ENCODE results near the gene NCOA4. TPM values are rescaled to one million over a fixed set of nuclear protein-coding genes. Genes with fewer than 3 reads are reported as not detected.
A peak's percentile ranks its signal among the peaks of the same experiment; 100 is the strongest.
"Not testable (repeated sequence)": the region's sequence is repeated elsewhere in the genome, so short reads cannot be mapped to it uniquely, and the experiment has no call there.

Gene NCOA4
- total RNA-seq = 100 to 1,000 TPM in 1 of 2 donors, 10 to 100 TPM in 1; 90.0 to 128 TPM

GRCh38 chr10:46030091-46030937, at the start of gene NCOA4:
TSS of gene NCOA4 (minus strand) at chr10:46030623. CDS start at chr10:46016680, 13,943 bp downstream.
- peak within 1 kb of the TSS; percentile 99 for H3K27ac Mint-ChIP-seq
- H3K9me3 Mint-ChIP-seq = no peaks in the 10 kb centered on the region
- H3K36me3 Mint-ChIP-seq = peaks cover 6 to 10% of the 10 kb centered on the region in 2 donors
- DNase-seq (ENCODE audit: low spot score in 2 of 2) (peak; percentile 91 to 96), ATAC-seq (peak; percentile 96 to 99)

DNA sequence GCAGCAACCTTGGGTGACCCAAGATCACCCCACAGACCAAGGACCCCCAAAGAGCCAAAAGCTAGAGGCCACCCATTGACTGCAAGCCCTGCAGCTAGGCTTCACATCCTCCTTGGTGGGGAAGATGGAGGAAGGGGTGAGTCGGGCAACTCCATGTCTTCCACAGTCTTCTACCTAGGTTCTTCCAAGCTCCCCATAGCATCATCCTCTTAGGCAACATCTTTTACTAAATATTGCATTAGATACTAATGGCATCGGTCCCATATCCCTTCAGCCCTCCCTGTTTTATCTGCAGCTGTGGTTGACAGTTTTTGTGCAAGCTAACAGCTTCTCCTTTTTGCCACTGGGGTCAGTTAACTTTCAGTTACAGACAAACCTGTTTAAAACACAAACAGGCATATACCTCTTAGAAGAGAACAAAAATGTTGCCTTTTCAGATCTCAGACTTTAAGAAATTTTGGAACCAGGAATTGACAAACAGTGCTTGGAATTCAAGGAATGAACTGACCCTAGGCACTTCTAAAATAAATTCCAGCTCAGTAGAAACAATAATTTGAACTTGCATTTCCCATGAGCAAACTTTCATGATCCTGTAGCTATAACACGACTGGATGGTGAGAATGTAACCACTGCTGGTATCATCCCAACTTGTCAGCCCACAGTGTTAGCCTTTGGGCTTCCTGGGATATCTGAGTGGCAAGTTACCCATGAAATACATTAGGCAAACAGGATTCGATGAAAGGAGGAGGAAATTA, 49.6 kb upstream of the NCOA4 start:
- ATAC-seq (no peak), DNase-seq (ENCODE audit: low spot score in 2 of 2) (no peak)
- Mint-ChIP-seq H3K9me3 (no peaks in the 10 kb centered on the region), H3K27ac (no peak overlapping the region), H3K36me3 (no peaks in the 10 kb centered on the region)

DNA sequence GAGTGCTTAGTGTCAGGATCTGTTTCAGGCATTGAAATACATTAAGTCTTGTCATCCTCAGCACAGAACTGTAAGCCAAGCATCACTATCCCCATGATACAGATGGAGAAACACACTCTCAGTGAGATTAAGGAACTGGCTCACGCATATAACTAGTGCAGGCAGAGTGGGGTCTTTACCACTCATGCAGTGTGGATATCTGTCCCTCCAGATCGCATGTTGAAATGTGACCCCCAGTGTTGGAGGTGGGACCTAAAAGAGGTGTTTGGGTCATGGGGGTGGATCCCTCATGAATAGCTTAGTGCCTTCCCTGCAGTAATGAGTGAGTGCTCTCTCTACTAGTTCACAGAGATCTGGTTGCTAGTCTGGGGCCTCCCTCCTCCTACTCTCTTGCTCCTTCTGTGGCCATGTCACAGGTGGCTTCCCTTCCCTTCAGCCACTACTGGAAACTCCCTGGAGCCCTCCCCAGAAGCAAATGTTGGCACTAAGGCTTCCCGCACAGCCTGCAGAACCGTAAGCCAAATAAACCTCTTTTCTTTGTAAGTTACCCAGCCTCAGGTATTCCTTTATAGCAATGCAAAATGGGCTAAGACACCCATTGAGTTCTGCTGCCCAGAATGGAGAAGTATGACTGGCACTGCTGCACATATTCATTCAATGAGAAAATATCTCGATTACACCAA, 47.4 kb upstream of the NCOA4 start:
- Mint-ChIP-seq H3K9me3 (no peaks in the 10 kb centered on the region), H3K36me3 (no peaks in the 10 kb centered on the region), H3K27ac (peak overlapping the region in 1 of 2 donors; percentile 15)
- ATAC-seq = no peak
- DNase-seq (ENCODE audit: low spot score in 2 of 2) = no peak

DNA sequence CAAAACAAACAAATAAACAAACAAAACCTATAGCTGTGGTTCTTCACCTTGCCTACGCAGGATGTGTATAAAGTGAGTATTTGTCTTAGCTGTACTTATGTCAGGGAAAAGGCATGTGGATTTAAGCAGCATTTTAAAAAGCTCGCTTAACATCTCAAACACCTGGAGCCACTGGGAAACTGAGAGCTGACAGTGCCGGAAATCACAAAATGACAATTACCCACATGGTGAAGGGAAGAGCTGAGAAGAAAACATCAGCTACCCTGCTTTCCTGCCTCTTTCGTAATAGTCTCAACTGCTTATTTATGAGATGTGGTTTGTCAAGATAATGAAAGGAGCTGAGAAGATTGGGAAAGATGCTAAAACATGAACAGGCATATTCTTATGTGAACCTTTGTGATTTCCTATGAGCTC, 46.7 kb upstream of the NCOA4 start:
- Mint-ChIP-seq H3K27ac (peak overlapping the region in 1 of 2 donors; percentile 15), H3K36me3 (no peaks in the 10 kb centered on the region)

DNA sequence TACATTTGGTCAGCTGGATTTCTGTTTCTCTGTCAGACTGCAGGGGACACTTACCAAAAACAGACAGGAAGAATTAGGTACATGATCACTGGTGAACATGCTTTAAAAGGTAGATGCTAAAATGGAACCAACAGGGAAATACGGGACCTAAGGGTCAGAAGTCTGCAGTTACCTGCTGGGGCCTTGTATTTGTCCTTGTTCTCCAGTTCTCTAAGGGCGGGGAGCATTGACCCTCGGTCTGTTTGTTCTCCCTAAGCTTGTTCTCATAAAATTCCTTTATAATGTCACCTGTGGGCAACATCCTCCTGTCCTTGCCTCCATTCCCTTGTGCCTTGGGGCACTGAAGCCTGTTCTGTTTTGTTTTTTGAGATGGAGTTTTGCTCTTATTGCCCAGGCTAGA, 45.4 kb upstream of the NCOA4 start:
- DNase-seq (ENCODE audit: low spot score in 2 of 2) (no peak), ATAC-seq (no peak)
- H3K36me3 Mint-ChIP-seq = no peaks in the 10 kb centered on the region
- no peak overlapping the region for H3K27ac Mint-ChIP-seq
- no peaks in the 10 kb centered on the region for H3K9me3 Mint-ChIP-seq

More for the DNA sequence above, 46.7 kb upstream of the NCOA4 start:
- ATAC-seq (no peak), DNase-seq (ENCODE audit: low spot score in 2 of 2) (no peak)
- no peaks in the 10 kb centered on the region for H3K9me3 Mint-ChIP-seq

DNA sequence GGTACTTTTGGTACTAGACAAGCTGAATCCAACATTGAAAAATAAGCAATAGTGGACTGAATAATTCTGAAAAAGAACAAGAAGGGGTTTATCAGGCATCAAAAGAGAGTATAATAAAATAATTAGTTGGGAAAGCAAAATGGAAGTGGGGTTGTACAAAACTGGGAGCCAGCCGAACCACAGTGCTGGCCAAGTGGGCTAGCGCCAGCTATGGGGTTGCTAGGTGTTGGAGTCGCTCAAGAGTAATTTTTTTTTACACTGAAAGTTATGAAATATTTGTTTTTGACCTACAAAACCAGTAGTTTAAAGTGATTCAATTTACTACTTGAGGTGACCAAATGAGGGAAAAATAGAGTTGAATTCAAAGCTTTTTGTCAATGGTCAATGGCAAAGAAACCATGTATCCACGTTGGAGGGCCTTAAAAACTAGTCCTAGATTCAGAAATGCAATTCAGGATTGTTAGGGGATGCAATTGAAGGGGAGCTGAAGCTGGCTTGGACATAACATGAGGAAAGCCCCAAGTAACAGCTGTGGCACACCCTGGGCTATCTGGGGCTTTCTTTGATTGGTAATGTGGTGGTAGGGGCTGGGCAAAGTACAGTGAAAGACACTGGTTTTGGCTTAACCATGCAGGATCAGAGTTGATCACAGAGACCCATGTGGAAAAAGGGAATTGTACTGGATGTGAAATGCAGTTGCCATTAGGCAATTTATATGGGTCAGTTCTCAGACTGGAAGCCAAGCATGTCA, 43.9 kb upstream of the NCOA4 start:
- ATAC-seq (no peak), DNase-seq (ENCODE audit: low spot score in 2 of 2) (no peak)
- Mint-ChIP-seq H3K9me3 (no peaks in the 10 kb centered on the region), H3K36me3 (no peaks in the 10 kb centered on the region), H3K27ac (no peak overlapping the region)

GRCh38 chr10:46073564-46073963, 43.1 kb upstream of the NCOA4 start:
- ATAC-seq = no peak
- DNase-seq (ENCODE audit: low spot score in 2 of 2) = no peak

GRCh38 chr10:46070749-46071148, 40.3 kb upstream of the NCOA4 start:
- H3K27ac Mint-ChIP-seq = no peak overlapping the region
- DNase-seq (ENCODE audit: low spot score in 2 of 2) = no peak

More at GRCh38 chr10:46073564-46073963, 43.1 kb upstream of the NCOA4 start:
- Mint-ChIP-seq H3K36me3 (no peaks in the 10 kb centered on the region), H3K27ac (no peak overlapping the region), H3K9me3 (peaks cover 0 to 4% of the 10 kb centered on the region in 2 donors)

DNA sequence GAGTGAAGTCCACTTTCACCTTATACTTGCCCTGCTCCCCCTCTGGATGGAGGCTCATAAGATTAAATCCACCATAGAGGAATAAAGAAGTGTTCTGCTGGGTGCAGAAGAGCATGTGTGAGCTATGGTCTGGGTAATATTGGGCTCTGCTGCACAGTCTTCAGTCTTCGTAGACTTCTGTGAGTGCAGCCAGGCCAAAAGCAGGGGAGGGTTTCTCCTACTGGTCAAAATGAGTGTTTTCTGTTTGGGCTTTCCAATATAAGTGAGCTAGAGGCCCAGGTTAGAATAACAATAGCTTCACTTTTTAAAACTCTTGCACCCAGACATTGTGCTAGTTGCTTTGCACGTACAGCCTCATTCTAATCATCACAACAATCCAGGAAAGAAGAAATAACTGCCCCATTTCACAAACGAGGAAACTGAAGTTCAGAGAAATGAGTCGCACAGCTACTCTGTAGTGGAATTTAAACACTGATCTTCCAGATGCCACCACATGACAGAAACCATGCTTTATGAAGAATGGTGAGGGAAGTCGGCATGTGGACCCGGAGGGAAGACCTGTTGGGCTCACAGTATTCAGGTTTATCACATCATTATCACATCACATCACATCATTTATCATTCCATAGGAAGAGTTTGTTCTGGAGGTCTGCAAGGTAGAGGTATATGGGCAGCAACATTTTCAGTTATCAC, 39.5 kb upstream of the NCOA4 start:
- no peak overlapping the region for H3K27ac Mint-ChIP-seq

More at GRCh38 chr10:46070749-46071148, 40.3 kb upstream of the NCOA4 start:
- Mint-ChIP-seq H3K9me3 (peaks cover 0 to 4% of the 10 kb centered on the region in 2 donors), H3K36me3 (no peaks in the 10 kb centered on the region)
- ATAC-seq = no peak

DNA sequence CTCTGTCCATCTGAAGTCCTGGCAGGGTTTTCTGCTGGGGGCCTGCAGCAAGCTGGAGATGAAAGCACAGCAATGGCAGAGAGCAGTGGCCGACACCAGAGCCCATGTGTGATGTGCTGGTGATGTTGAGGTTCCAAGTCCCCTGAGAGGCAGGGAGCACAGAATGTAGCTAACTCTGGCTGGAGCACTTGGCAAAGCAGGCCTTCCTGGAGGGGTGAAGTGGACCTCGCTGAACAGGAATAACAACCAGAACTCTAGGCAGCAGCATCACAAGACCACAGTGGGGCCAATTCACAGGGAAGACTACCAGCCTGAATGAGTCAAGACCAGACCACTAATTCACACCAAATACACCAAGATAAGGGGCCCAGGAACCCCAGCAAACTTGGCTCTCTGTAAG, 38.5 kb upstream of the NCOA4 start:
- no peak for ATAC-seq
- Mint-ChIP-seq H3K36me3 (no peaks in the 10 kb centered on the region), H3K9me3 (peaks cover 0 to 4% of the 10 kb centered on the region in 2 donors)

More for the DNA sequence above, 39.5 kb upstream of the NCOA4 start:
- ATAC-seq = no peak
- Mint-ChIP-seq H3K9me3 (peaks cover 0 to 4% of the 10 kb centered on the region in 2 donors), H3K36me3 (no peaks in the 10 kb centered on the region)
- DNase-seq (ENCODE audit: low spot score in 2 of 2) = no peak

DNA sequence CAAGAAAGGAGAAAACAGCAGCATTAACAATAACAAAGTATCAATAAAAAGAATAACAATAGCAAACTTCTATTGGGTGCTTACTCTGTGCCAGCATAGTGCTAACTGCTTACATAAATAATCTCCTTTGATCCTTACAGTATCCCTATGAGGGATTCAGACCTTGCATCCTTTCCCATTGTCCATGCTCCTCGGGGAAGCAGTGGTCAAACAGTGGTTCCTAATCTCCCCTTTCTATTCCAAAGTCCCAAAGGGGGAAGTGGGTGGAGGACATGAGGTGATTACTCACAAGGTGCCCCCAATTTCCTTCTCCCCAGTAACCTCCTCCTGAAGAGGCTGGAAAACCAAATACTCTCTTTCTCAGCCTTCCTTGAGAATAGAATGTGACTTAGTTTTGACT, 37.7 kb upstream of the NCOA4 start:
- Mint-ChIP-seq H3K27ac (no peak overlapping the region), H3K9me3 (peaks cover 0 to 4% of the 10 kb centered on the region in 2 donors), H3K36me3 (no peaks in the 10 kb centered on the region)
- ATAC-seq (no peak), DNase-seq (ENCODE audit: low spot score in 2 of 2) (no peak)

More for the DNA sequence above, 38.5 kb upstream of the NCOA4 start:
- DNase-seq (ENCODE audit: low spot score in 2 of 2) = no peak
- H3K27ac Mint-ChIP-seq = no peak overlapping the region

DNA sequence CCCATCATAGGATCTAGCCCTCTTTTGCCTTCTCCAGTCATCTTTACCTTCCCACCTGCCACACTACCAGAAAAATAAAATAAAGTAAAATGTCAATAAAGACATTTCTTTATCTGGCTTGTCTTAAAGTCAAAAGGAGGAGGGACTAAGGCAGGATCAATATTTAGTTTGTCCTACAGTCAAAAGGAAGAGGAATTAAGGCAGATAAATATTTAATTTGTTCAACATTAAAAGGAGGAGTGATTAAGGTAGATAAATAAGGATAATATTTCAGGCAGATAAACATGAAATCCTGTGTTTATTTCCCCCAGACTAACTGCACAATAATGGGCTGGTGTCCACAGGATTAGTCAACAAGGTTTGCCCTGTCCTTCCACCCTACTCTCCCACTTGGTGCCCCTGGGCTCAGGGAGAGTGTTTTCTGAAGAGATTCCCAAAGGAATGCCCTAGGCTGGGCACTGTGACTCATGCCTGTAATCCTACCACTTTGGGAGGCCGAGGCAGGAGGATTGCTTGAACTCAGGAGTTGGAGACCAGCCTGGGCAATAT, 33.9 kb upstream of the NCOA4 start:
- peaks cover 0 to 4% of the 10 kb centered on the region in 2 donors for H3K9me3 Mint-ChIP-seq
- H3K27ac Mint-ChIP-seq = no peak overlapping the region
- no peaks in the 10 kb centered on the region for H3K36me3 Mint-ChIP-seq
- ATAC-seq = no peak
- no peak for DNase-seq (ENCODE audit: low spot score in 2 of 2)

DNA sequence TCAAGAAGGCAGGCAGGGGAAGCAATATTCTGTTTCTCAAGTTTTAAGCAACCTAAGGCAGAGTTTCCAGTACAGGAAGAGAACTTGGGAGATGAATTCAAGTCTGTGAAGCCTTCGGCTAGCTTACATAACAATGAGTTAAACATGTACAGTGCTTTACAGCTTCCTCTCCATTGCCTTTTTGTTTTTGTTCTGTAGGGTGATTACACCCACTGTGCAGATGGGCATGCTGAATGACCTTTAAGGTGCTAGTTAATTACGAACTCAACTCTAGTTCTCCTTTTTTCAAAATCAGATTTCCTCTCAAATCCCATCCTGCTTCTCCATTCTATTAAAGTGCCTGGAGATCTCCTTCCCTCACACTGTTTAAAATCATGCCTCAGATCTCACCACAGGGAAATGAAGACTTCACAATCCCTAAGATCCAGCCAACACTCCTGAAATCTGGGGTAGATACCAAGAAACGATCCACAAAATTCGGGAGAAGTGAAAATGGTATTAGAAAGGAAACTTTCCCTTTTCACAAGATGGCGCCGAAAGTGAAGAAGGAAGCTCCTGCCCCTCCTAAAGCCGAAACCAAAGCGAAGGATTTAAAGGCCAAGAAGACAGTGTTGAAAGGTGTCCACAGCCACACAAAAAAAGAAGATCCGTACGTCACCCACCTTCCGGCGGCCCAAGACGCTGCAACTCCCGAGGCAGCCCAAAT, 32.5 kb upstream of the NCOA4 start:
- DNase-seq (ENCODE audit: low spot score in 2 of 2) = no peak
- no peak for ATAC-seq
- Mint-ChIP-seq H3K9me3 (no peaks in the 10 kb centered on the region), H3K27ac (no peak overlapping the region), H3K36me3 (no peaks in the 10 kb centered on the region)

DNA sequence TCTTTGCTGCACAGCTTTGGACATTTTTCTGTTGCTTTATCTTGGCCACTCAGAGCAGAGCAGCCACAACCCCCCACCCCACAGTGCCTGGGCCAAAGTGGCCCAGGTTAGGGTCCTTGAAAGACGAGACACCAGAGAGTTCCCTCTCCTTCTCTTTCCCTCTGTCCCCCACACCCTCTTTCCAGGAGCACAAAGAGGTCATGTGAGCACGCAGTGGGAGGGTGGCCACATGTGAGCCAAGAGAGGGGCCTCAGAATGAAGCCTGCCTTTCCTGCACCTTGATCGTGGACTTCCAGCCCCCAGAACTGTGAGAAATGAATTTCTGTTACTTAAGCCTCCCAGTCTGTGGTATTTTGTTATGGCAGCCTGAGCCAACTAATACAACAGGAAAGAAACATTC, 30.3 kb upstream of the NCOA4 start:
- H3K9me3 Mint-ChIP-seq = peaks cover 7 to 9% of the 10 kb centered on the region in 2 donors
- ATAC-seq = no peak
- no peak overlapping the region for H3K27ac Mint-ChIP-seq
- H3K36me3 Mint-ChIP-seq = peaks cover 8% of the 10 kb centered on the region in 2 donors
- no peak for DNase-seq (ENCODE audit: low spot score in 2 of 2)

DNA sequence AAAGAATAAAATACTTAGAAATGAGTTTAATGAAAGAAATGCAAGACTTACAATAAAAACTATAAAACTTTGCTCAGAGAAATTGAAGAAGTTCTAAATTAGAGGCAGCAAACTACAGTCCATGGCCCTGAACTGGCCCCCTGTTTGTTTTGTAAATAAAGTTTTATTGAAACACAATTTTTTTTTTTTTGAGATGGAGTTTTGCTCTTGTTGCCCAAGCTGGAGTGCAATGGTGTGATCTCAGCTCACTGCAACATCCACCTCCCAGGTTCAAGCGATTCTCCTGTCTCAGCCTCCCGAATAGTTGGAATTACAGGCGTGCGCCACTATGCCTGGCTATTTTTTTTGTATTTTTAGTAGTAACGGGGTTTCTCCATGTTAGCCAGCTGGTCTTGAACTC, 27.5 kb upstream of the NCOA4 start:
- not testable (repeated sequence) for H3K27ac Mint-ChIP-seq; DNase-seq (ENCODE audit: low spot score in 2 of 2); H3K36me3 Mint-ChIP-seq; H3K9me3 Mint-ChIP-seq; ATAC-seq

All from activated naive CD4-positive, alpha-beta T cell treated with anti-CD3 and anti-CD28 coated beads, Interleukin-2, amount 50 U/mL, for 72 hours (primary cell).